HG03457 (cell line): Measurements from ENCODE around the gene FAT1.

Experiments used
- ATAC-seq: cut with Tn5 transposase; IDR thresholded peaks from one replicate; pipeline ENCODE4 v1.9.1; 2021; ENCODE audit warnings: moderate number of reproducible peaks; ENCODE audit not compliant: unreplicated experiment

Gene FAT1

DNA sequence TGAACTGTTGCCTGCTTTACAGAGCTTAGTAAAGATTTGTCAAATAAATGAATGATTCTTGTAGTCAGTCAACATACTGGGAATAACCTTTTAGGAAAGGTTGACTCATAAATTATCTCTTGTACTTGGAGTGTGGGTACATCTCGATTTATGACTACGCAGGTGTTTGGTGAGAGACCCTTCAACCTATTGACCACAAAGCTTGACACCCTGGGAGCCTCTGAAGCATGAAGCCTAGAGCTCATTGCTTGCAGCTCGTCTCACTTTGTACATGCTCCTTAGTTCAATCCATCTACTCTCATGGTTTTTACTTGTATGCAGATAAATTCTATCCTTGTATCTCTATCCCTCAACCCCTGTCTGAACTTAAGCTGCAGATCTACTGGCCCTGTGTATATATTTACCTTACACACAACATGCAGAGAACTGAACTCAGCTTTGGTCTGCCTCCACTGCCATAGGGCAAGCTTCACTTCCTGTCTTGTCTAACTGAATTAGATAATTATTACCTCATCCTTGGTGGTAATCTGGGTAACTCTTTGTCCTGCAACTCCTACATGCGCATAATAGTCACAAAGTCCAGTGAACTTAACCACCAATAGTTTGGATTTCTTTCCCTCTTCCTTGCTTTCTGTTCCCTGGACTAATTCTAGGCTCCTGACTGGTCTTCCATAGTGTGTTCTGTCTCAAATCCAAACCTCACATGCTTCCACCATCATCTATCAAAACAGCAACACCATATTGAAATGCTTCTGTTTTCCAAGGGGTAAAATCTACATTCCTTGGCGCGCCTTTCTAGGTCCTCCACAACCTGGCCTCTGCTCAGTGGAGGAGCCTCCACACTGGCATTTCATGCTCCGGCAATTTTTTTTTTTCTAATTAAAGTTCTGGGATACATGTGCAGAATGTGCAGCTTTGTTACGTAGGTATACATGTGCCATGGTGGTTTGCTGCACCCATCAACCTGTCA, 32.2 kb upstream of the FAT1 start:
- ATAC-seq = no peak

DNA sequence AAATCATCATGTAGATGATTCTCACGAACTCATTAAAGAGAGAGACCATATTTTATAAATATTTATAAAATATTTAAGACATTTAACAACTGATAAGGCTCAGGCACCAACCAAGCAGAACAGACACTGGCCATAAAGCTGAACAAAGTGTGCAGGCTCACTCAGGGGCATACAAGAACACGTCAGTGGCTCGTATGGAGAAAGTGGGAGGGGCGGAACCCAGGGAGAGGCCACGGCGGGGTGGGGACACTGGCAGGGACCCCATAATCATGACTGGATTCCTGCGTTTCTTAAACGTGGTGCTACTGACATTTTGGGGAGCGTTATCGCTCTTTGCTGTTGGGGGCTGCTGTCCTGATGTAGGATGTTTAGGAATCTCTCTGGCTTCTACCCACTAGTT, 31.3 kb upstream of the FAT1 start:
- ATAC-seq = no peak

DNA sequence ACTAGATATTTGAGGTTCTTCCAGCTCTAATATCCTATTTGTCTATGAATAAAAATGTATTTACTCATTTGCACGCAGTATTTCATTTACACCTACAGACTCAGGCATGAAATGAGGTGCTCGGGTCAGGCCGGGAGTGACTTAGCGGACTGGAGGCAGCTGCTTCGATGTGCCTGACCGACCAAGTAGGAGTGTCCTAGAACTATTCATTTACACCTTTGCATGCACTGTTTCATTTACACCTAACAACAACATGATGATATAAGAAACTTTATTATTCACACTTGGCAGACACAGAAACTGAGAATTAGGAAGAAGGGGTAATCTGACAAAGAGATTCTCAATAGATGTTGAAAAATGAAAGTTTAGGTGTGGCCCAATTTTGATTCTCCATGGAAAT, 28.7 kb upstream of the FAT1 start:
- ATAC-seq = no peak

DNA sequence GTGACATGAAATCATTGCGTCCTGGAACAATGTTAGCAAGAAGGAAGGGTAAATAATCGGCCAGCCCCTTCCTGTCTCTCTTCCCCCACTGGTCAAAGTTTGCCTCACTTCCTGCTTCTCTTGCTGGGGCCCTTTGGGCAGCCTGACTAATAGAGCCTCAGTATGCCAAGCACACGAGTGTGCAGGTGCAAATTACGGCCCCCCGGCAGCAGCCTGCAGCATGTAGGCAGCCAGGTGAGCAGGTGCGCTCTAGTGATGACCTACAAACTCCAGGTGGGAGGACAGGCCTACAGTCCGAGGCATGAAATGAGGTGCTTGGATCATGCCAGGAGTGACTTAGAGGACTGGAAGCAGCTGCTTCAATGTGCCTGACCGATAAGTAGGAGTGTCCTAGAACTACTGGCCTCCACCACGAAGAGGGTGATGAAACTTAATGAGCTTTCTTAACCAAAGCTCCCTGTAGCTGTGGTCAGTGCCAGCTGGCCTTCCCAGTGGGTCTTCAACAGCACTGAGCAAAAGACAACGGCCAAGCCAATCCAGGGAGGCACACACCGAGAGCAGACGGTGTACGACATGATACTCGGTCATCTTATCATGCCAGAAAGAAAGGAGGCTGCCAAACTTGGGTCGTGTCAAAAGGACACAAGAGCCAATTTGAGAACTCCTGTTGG, 26.1 kb upstream of the FAT1 start:
- no peak for ATAC-seq

DNA sequence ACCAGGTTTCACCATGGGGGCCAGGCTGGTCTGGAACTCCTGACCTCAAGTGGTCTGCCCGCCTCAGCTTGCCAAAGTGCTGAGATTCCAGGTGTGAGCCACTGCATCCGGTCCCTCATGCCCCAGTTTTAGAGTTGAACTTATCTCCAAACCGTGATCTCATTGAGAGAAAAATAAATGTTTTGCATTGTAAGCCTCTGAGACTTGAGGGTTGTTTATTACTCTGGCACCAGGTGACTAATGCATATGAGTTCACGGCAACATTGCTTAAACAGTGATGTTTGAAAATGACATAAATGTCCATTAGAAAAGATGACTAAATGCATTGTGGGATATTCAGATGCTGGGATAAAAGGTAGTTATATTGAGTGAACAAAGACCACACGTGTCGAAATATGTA, 22.9 kb upstream of the FAT1 start:
- ATAC-seq = no peak

DNA sequence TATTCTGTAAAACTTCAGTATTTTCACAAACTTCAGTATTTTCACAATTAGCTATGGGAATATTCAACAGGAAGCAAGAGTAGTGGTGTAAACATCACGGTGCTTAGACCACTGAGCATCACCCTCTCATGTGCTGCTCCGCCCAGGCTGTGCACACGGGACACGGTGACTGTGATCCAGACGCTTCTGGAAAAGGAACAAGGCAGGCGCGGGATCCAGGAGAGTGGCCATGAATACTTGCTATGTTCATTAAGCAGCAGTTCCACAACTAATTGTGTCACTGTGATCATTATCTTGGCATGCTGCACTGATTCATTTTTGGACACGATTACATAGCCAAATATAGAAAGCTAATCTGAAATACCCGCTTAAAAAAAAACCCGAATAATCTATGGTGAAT, 19.6 kb upstream of the FAT1 start:
- no peak for ATAC-seq

DNA sequence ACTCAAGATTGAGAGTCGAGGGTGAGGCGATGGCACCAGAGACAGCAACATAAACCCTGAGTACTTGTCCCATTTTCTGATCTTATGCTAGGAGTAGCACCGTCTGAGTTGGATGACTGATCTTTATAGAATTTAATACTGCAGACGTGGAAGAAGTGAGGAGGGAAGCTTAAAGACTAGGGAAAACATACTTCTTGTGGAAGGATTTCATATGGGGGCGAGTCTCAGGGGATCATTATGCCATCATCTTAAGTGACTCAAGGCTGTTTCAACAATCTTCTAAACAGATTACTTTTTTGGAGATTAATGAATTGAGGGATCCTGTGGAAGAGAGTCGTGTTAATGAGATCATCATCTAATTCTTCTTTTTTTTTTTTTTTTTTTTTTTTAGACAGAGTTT, 17.2 kb upstream of the FAT1 start:
- no peak for ATAC-seq

DNA sequence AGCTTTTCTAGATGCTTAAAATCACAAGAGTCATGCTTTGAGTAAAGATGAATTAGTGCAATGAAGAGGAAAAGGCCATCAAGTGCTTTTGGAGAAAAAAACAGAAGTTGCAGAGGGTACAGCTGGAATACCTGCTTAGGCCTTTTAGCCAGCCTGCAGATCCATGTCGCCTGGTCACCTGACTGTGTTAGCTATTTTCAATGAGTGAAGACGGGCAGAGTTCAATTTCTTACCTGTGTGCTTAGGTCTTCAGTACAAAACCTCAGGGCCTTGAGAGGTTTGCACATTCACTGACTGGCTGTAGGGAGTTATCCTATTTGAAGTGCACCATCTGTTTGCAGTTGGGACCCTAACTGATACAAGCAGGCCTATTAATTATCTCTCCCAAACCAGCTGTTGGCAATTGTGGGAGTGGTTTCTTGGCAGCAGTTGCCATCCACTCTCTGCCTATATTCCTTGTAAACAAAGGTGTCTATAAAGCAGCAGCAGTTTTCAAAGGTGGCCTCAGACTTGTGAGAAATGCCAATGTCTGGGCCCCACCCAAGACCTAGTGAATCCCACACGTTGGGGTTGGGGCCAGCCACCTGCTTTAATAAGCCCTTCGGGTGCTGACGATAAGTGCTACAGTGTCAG, 16.3 kb upstream of the FAT1 start:
- no peak for ATAC-seq

DNA sequence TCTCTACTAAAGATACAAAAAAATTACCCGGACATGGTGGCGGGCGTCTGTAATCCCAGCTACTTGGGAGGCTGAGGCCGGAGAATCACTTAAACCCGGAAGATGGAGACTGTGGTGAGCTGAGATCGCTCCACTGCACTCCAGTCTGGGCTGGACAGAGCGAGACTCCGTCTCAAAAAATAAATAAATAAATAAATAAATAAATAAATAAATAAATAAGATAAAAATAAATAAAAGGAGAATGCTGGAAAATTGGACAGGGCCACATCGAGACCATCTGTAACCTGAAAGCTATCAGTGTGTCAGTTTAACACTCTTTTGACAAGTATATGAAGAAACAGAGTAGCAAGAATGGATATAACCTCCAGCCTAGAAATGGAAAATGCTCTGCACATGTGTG, 15.7 kb upstream of the FAT1 start:
- no peak for ATAC-seq

DNA sequence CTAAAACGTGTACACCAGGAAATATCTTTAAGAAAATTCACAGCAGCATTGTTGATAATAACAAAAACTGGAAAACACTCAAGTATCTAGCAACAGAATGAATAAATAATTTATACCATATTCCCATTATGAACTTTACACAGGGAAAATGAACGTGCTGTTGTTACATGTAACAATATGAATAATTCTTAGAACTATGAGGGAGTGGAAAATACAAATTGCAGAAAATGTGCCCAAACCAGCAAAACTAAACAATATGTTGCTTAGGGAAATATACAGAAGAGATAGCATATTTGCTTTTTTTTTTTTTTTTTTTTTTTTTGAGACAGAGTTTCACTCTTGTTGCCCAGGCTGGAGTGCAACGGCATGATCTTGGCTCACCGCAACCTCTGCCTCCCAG, 14.8 kb upstream of the FAT1 start:
- ATAC-seq = no peak

DNA sequence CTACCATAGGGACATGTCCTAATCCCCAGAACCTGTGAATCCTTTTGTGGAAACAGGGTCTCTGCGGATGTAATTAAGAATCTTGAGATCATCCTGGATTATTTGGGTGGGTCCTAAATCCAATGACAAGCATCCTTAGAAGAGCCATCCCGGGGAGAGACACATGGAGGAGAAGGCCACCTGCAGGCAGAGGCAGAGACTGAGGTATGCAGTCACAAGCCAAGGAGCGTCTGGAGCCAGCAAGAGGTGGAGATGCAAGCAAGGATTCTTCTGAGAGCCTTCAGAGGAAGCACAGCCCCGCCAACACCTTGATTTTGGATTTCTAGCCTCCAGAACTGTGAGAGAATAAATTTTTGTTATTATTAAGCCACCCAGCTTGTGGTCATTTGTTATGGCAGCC, 13.8 kb upstream of the FAT1 start:
- ATAC-seq = no peak

DNA sequence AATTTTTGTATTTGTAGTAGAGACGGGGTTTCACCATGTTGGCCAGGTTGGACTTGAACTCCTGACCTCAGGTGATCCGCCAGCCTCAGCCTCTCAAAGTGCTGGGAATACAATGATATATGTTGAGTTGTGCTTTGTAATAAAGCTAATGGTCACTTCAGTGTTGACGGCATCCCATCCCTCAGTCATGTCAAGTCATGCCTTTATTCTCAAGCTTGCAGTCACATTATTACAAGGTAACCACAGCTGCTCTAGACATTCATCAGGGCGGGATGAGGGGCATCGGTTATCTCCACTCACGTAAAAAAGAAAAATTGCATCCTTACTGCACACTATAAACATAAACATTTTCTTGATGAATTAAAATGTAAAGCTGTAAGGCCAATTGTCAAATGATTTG, 12.8 kb upstream of the FAT1 start:
- no peak for ATAC-seq

DNA sequence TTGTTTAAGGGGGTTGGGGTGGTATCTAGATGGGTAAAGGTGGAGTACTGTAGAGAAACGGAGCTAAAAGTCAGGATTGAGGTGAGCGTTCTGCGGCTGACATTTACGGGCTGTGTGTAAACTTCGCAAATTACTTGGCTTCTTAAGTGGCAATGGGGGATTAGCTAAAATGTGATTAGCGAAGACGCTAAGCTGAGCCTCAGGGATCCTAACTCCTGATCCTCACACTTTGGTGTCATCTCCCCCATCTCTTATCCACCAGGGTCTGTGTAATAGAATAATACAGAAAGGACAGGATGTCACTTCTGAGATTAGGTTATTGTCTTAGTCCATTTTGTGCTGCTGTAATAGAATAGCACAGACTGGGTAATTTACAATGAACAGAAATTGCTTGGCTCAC, 10.6 kb upstream of the FAT1 start:
- ATAC-seq = no peak

DNA sequence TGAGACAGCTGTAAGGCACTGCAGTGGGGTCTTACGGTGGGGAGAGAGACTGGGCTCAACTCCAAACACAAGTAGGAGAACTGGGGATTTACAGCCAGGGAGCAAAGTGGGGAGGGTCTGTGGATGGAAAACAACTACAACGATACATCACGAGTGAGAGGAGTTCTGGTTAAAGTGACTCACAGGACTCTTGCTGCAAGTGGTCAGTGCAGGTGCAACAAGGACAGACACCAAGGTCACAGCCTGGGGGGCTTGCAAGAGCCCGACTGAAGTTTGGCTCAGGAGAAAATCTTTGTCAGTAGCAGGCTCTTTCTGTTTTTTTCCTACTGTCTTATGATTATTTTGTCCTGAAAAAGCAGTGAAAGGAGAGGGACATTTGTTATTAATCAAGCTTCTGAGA, 10.1 kb upstream of the FAT1 start:
- ATAC-seq = no peak

DNA sequence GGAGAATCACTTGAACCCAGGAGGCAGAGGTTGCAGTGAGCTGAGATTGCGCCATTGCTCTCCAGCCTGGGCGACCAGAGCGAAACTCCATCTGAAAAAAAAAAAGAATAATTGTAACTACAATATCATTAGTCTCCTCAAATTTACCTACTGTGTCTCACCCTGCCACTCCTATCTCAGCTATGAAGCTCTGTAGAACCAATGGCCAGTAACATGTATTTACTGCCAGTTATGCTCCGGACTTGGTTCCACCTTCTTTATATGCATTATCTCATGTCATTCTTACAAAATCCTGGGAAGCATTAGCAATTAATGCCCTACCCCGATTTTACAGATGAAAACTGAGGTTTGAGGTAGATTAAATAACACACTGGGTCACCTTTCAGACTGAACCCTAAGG, 7.0 kb upstream of the FAT1 start:
- no peak for ATAC-seq

DNA sequence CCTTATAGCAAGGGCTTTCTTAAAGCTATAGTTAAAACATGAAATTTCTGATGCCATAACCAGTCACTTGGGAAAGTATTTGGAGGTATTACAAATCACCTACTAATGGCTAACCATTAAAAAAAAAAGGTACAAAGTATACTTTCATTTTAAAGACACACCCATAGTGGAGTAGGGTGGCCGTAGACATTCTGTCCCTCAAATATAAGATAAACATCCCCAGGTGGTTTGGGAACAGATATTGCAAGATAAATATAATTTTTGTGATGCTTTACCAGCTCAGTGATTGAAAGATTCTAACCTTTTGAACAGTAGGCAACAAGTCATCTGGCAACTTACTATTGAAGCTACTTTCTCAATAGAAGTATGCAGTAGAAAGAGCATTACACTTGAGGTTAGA, 6.2 kb upstream of the FAT1 start:
- no peak for ATAC-seq

DNA sequence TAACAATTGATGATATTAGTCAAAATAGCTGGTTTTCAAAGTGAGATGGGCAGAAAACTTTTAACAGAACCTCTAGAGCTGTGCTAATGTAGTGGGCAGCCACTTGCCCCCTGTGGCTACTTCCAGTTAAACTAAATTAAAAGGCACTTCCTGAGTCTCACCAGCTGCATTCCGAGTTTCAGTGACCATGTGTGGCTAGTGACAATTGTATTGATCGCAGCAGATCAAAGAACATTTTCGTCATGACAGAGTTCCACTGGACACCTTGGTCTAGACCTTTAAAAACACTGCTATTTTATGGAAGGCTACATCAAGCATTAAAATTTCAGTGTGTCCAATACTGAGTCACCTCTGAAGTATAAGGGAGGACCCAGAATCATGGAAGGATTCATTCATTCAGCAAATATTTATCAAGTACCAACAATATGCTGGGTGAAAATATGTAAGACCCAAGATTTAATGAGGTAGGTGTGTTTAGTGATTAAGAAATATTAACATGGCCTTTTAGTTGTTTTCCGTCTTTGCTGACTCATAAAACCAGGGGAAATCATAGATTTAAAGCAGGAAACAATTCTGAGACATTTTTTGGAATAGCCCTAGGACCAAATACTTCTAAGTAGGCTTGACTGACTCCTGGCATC, 5.1 kb upstream of the FAT1 start:
- ATAC-seq = no peak

DNA sequence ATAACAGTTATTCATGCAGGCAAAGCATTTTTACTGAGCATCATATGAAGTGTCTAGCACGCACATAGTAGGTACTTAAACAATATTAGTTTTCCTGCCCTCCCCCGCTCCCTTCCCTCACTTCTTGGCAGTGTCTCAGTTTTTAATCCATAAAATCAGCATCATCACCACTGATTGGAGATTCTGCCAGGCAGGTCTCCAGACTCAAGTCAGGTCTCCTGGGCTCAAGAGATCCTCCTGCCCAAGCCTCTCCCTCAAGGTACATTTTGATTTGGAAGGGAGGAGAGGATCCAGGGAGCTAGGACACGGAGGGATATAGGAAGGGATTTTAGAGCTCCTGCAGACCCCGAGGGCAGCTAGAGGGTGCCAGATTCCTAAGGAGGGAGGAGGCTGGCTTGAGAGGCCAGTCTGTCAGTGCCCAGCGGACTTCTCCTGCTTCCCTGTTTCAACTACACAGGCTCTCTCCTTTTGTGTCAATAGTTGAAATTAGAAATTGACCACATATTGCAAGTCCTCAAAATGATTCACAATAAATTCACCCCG, 4.4 kb upstream of the FAT1 start:
- no peak for ATAC-seq

DNA sequence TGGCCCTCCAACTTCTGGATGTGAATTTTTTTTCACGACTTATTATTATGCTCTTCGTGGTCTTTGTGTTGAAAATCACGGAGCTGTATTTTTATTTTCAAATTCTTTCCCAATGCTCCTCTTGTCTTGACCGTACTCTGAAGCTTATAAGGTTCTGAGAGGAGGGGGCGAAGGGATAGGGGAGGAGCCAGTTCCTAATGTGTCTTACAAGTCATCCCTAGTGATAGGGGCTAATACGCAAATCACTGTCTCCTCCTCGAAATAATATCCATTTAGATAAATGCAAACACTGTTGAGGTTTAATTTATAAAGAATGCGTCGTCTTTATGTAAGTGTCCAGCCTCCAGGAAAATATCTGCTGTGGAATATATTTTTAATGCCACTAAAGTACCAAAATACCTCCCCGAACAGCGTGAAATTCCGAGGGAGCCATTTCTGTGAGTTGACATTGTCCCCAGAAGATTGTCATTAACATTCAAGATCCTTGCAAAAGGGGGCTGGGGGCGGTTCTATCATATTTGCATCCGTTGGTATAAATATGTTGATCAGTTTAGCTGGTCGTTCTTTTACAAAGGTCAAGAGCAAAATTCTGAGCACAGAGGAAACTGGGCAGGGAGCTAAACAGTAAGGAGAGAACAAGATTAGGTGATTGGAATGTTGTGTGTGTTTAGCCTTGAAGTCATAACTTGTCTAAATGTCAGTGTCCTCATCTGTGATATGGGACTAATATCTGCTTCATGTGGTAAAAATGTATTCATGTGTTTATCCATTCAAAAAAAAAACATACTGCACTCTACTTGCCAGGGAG, 3.7 kb upstream of the FAT1 start:
- no peak for ATAC-seq

DNA sequence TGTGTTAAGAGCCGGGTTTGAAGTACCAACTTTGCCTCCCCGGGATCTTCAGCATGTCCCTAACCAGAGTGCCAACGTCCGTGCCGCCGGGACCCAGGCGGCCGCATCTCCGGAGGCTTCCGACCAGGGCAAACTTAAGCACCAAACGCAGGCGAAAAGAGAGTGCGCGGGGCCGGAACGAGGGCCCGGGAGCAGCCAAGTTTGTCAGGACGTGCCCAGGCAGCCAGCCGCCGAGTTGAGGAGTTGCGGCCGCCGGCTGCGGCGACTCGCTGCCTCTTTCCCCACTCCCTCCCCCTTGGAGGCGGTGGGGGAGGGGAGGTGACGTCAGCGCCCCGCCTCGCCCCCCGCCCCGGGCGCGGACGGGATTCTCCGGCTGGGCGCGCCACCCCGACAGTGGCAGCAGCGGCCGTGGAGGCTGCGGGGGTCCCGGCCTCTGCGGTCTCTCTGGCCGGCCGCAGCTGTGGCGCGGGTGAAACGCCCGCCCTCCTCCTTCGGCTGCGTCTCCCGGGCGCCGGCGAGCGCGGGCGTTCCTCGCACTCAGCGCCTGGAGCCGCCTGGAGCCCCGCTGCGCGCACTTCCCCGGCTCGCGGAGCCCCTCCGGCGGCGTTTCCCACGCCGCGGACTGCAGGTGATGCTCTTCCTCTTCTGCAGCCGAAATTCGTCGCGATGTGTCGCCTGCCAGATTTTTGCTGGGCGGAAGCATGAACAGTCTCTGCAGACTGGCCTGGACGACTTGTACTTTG, 2.9 kb upstream of the FAT1 start:
- ATAC-seq = no peak
